Transverse colon (tissue), 4 donors: ENCODE data around the gene BICD1.

Source experiments
- CTCF ChIP-seq, 5 experiments: fragments of 200-600 bp in 3 of 5; fragments of 450-650 bp in 2 of 5; sonication (generic) in 3 of 5; IDR thresholded peaks; 1 replicate in 2 of 5; 2 replicates in 3 of 5; pipeline ENCODE4 v1.5.1; 2016 to 2017; ENCODE audit warnings: antibody characterized with exemption in 5 of 5, inconsistent platforms in 3 of 5, mild to moderate bottlenecking in 2 of 5, moderate library complexity in 1 of 5
- POLR2AphosphoS5 ChIP-seq, 3 donors: sonication (generic); formaldehyde crosslinking; IDR thresholded peaks; one replicate each; pipeline ENCODE4 v1.6.1; 2016; ENCODE audit warnings: antibody characterized with exemption in 3 of 3

GRCh38 chr12:32257695-32258496 is 151.2 kb downstream of the BICD1 start:
- TF ChIP-seq CTCF (IDR thresholded peaks at IDR 0.05), result no peak
- TF ChIP-seq POLR2AphosphoS5 (IDR thresholded peaks at IDR 0.05), result no peak
